Neural progenitor cell (in vitro differentiated cells): ENCODE measurements around the gene IFT122.

ENCODE experiments used
- CTCF ChIP-seq: fragments of 200-600 bp; sonication (generic); IDR thresholded peaks from 2 replicates; pipeline ENCODE4 v1.5.1; 2017; ENCODE audit warnings: antibody characterized with exemption, mild to moderate bottlenecking
- EZH2 ChIP-seq: fragments of 200-600 bp; sonication (generic); IDR thresholded peaks from 2 replicates; pipeline ENCODE4 v1.6.1; 2017; ENCODE audit warnings: antibody characterized with exemption, mild to moderate bottlenecking, moderate library complexity
- EZH2phosphoT487 ChIP-seq: fragments of 200-600 bp; sonication (generic); IDR thresholded peaks from 2 replicates; pipeline ENCODE4 v1.6.1; 2017; ENCODE audit warnings: antibody characterized with exemption

- TF ChIP-seq EZH2 (no peak), CTCF (no peak), EZH2phosphoT487 (no peak)
These were observed 5.4 kb downstream of the IFT122 start for GRCh38 chr3:129445471-129445870.
